Activated CD8-positive, alpha-beta memory T cell treated with anti-CD3 and anti-CD28 coated beads, Interleukin-2, amount 50 U/mL, for 48 hours (primary cell): ENCODE measurements around the gene FCGR2B.
A peak's percentile ranks its signal among the peaks of the same experiment; 100 is the strongest.
"Not testable (repeated sequence)": the region's sequence is repeated elsewhere in the genome, so short reads cannot be mapped to it uniquely, and the experiment has no call there.

Source experiments
- DNase-seq: peaks from one replicate; pipeline ENCODE4 v3.0.0-alpha.2; 2020

FCGR2B gene

DNA sequence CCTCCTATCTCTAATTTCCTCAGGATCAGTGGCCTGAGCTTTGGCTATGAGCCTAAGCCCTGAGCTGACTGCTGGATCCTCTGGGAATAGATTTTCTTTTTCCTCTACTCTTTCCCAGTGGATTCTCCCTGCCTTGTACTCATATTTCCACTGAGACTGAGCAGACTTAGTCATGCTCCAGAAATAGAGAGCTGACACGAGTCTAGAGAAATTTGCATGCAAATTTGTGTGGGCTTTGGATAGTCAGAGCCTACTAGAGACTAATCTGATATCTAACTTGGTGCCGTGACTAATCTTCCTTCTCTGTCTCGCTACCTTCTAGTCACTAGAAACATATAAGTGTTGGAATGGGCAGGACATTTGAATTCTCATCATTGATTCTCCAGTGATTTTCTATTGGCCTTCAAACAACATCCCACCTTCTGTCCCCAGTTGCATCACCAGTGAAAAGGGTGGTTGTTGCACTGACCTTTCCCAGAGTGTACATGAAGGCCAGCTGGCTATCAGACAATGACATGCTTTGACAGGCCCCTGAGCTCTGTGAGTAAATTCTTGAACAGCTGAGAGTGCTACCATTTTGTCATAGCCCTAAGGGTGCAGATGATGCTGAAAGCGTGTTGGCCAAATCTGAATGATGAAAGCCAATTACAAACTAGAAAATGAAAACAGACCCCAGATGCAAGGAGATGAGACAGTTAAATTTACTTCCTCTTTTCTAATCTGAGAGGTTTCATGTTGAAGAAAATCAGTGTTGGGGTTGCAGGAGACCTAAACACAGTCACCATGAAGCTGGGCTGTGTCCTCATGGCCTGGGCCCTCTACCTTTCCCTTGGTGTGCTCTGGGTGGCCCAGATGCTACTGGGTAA, 43.8 kb downstream of the FCGR2B start, which contains the start of gene FCRLA:
Gene FCRLA, plus strand, starts transcription at position 748 of the 866 bp plus-strand sequence. Its CDS starts 36 bp downstream, at position 784.
- DNase-seq = no peak

DNA sequence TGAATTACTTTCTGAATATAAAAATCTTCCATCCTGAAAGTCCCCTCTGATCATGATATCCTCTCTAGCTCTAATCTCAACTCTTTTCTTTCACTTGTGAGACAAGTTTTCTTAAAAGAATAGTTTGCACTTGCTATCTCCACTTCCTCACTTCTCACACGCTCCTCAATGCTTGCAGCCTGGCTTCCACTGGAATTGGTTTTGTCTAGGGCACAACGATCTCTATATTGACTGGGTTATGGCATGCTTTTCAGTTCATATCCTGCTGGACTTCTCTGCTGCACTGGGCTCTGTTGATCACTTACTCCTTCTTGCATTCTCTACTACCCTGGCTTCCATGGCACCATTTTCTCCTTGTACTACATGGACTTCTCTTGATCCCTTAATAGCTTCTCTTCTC, 44.6 kb downstream of the FCGR2B start:
- DNase-seq = no peak

DNA sequence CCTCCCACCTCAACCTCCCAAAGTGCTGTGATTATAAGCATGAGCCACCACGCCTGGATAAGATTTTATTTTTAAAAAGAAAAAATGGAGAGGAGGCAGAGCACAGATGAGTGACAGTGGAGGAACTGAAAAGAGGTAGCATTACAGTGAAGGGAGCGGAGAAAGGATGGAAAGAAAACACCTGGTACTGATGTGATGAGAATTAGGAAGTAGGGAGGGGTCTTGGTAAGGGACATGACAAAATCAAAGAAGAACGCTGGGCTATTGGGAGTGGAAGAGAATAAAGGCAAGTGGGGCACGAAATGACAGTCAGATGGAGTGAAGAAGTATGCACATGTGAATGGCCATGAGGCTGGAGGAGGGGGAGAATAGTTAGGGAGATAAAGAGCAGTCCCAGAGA, 46.4 kb downstream of the FCGR2B start:
- no peak for DNase-seq

DNA sequence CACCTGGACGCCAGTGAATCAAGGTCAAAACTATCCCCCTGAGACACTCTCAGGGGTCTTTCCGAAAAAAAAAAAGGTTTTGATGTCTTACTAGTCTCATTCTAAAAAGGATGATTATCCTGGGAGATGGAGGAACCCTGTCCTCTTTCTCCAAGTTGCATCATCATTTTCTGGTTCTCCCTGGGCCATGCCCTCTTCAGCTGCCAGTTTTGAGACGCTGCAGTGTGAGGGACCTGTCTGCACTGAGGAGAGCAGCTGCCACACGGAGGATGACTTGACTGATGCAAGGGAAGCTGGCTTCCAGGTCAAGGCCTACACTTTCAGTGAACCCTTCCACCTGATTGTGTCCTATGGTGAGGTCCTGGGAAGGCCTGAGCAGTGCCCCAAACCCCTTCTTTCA, 47.6 kb downstream of the FCGR2B start:
- DNase-seq = no peak

GRCh38 chr1:161718559-161719324, 55.8 kb downstream of the FCGR2B start:
- DNase-seq = no peak

DNA sequence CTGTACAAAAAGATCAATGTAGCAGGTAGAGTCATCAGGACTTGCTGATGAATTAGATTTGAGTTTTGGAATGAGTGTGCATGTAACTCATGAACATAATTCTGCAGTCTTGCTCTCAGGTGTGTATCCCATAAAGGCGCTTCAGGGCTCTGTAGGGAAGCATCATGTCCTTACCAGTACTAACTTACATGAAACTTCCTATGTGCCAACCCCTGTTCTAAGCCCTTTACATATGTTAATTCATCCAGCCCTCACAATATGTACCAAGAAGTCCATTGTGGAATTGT, 56.3 kb downstream of the FCGR2B start:
- no peak for DNase-seq

GRCh38 chr1:161720422-161720821, 57.5 kb downstream of the FCGR2B start:
- DNase-seq = no peak

DNA sequence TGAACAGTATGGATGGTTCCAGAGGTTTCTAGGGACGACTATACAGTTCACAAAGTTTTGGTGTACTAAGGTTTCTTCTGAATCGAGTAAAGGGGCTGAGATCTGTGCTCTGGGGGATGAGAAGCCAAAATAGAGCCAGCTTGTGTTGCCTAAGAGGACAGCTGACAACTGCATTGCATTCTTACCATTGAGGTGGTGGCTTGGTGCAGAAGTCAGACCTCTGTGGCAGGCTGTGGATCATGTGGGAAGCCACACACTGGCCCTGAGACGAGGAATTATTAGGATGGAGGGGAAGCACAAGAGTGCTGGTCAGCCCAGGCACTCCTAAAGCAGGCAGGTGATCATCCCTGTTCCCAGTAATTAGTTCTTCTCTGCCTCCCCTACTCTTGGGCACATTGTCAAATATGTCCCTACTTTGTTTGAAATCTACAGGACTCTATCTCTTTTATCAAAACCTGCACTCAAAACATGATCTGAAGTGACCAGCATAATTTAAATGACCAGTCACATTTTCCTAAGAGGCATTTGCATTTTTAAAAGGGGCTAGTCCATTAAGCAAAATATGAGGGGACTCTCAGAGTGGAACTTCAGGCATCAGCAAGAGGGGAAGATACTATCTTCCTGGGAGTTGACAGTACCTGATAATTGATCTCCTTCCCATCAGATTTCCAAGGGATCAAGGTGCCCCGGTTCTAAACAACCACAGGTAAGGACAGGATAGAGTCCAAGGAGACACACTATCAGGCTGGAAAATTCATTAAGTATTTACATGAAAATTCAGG, 58.2 kb downstream of the FCGR2B start, which contains the start of gene FCRLB:
Gene FCRLB, plus strand, starts transcription at position 589 of the 782 bp plus-strand sequence. CDS start 1,129 bp downstream, outside the sequence.
- no peak for DNase-seq

DNA sequence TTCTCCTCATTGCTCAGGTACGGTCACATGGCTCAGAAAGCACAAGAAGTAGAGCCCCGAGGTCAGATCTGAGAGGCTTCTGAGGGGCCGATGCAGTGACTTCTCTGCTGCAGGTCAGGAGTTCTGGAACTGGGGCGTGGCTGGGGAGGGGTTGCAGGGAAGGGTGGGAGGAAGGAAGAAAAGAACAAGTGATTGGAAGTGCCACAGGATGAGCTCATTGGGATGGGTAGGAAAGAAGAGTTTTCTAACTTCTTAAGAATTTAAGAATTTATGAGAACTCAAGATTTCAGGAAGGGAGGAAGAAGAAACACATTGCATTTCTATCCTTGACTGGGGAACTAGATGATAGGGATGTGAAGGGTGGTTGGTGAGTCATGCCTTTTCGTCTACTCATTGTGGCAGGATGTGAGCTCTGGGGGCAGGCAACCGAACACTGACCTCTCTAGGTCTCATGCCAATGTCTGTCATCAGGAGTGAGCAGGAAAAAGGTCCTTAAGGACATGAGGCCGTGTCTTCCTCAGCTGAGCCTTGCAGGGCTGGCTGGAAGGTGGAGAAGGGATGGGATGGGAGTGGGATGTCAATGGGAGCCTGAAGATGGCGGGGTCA, 58.9 kb downstream of the FCGR2B start:
- DNase-seq = no peak

DNA sequence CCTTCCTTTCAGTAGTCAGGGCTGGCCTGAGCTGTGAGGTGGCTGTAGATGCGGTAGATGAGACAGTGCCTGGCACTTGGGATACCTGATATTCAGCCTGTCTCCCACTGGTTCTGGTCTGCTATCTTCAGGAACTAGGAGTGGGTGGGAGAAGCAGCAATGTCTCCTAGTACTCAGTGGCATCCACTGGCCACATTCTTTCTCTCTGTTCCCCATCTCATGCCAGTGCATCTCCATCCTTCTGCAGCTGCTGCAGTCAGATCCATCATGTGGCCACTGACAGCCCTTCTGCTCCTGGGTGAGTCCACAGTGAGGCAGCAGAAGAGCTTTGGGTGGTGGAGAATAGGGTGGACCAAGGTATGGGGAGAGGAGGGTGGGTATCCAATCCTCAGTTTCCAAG, 59.5 kb downstream of the FCGR2B start:
- no peak for DNase-seq

DNA sequence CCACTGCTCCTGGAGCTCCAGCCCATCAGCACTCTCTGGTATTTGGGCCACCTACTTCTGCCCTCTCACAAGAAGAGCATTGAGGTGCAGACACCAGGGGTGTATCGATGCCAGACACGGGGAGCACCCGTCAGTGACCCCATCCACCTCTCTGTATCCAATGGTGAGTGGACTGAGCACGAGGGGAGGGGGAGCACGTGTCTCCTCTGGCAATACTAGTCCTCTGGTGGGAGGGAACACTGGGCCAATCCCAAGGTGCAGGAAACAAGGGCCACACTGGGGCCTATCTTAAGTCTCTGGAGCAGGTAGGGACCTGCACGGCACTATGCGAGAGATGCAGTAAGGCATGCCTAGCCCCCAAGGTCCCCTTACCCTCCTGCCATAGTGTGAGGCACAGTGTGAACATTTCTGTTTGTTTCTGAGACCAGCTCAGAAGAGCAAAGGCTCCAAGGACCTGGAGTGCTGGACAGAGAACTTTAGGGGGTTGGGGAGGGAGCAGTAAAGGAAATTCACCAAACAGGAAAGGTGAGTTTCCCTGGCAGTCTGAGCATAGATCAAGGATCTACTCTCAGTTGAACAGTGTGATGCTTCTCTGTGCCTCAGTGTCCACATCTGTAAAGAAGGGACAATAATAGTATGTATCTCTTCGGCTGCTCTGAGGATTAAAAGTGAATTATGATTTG, 60.7 kb downstream of the FCGR2B start:
- DNase-seq = no peak

DNA sequence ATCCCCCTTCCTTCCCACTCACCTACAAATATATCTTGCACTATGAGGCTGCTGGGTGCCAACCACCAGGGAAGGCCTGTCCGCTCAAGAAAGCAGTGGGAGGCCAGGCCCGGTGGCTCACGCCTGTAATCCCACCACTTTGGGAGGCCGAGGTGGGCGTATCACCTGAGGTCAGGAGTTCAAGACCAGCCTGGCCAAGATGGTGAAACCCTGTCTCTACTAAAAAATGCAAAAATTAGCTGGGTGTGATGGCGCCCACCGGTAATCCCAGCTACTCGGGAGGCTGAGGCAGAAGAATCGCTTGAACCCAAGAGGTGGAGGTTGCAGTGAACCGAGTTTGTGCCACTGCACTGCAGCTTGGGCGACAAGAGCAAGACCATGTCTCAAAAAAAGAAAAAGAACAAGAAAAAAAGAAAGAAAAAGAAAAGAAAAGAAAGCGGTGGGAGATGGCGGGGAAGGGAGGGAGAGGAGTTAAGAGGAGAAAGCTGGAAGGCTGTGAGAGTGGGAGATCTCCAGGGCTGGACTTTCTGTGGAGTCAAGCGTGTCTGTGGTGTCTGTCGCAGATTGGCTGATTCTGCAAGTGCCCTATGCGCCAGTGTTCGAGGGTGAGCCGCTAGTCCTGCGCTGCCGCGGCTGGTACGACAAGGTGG, 62.4 kb downstream of the FCGR2B start:
- not testable (repeated sequence) for DNase-seq

DNA sequence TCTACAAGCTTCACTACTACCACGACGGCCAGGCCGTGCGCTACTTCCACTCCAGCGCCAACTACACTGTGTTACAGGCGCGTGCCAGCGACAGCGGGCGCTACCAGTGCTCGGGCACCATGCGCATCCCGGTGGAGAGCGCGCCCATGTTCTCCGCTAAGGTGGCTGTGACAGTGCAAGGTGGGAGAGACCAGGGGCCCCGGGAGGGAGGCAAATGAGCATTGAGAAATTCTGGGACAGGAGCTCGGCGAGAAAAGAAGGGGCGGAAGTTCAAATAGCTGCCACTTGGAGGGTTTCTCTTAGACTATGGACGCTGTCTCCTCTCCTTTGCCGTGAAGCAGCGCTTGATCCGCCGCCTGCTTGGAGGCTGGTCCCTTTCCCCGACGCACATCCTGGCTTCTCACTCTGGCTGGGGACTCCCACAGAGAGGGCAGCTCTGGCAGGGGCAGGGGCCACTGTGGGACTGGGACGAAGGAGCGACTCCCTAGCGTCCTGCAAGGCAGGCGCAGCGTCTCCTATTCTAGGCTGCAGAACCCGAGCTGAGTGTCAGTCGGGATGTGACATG, 63.0 kb downstream of the FCGR2B start:
- peak; percentile 71 for DNase-seq

DNA sequence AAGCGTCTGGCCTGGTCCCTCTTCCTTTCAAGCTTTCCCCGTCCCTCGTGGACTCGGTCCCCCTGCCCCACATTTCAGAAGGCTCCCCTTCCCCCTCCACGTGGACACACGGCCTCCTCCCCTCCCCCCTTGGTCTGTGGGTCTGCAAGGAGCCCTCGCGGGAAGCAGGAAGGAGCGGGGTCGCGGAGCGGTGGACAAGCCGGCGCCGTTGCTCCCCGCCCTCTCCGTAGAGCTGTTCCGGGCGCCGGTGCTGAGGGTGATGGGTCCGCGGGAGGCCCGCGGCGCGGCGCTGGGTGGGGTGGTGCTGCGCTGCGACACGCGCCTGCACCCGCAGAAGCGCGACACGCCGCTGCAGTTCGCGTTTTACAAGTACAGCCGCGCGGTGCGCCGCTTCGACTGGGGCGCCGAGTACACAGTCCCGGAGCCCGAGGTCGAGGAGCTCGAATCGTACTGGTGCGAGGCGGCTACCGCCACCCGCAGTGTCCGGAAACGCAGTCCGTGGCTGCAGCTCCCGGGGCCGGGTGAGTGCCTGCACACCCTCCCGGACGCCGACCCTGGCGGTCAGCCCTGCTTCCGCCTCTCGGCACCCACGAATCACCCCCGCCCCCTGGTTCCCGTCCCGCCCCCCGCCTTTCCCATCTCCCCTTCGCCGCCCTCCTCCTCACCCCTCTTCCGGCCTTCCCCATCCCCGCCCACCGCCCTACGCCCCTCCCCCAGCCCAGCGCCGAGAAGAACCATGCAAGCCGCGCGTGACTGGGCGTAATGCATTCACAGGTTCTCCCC, 63.7 kb downstream of the FCGR2B start:
- peak; percentile 75 for DNase-seq

- peak; percentile 69 for DNase-seq
Observed at GRCh38 chr1:161727256-161727924, 64.4 kb downstream of the FCGR2B start.
